AG04450 (cell line): ENCODE data around the gene MUC20. TPM values are rescaled to one million over a fixed set of nuclear protein-coding genes. Genes with fewer than 3 reads are reported as not detected.
"Not testable (repeated sequence)": the region's sequence is repeated elsewhere in the genome, so short reads cannot be mapped to it uniquely, and the experiment has no call there.

Experiments used
- CTCF ChIA-PET: fragments of 300-600, 350-600 bp; formaldehyde crosslinking; extraction: SDS; loops from one replicate; lab custom pipeline; 2022; ENCODE audit warnings: antibody characterized with exemption, inconsistent platforms; lab: Charles Lee
- POLR2A ChIA-PET: fragments of 350-600 bp; formaldehyde crosslinking; extraction: SDS; loops from one replicate; lab custom pipeline; 2021; ENCODE audit warnings: antibody characterized with exemption, inconsistent platforms; lab: Yijun Ruan, JAX
- DNase-seq: peaks from one replicate; pipeline ENCODE4 v3.0.0-alpha.2; 2011; ENCODE audit warnings: low read depth, low spot score
- H3K27ac ChIP-seq: one replicate; pipeline ENCODE4 v1.5.1; 2012; ENCODE audit warnings: low read depth, low read length, control low read depth
- H3K27me3 ChIP-seq: one replicate; pipeline ENCODE4 v1.6.0; 2012; ENCODE audit warnings: low read length; ENCODE audit not compliant: control insufficient read depth, insufficient read depth
- H3K4me3 ChIP-seq: 2 replicates; pipeline ENCODE4 v1.5.1; 2011; ENCODE audit warnings: mild to moderate bottlenecking, low read depth, low read length, control low read depth
- H3K9me3 ChIP-seq: 2 replicates; pipeline ENCODE4 v1.5.1; 2012; ENCODE audit warnings: low read length; ENCODE audit not compliant: control insufficient read depth, insufficient read depth
- CTCF ChIP-seq: IDR thresholded peaks from 2 replicates; pipeline ENCODE4 v1.5.1; 2011; ENCODE audit warnings: low read depth, low read length, control low read depth, inconsistent platforms
- polyA plus RNA-seq: library from polyadenylated mRNA; depleted of rRNA; stranded (reverse); fragments of >200 nt; gene quantifications from 2 replicates; pipeline ENCODE4 v1.2.3, GENCODE V29; 2011

The MUC20 gene
- polyA plus RNA-seq, 1 experiment = 0.19 TPM

- peaks cover 3% of the 10 kb centered on the region; the same call in 1 of the 2 replicates for H3K9me3 ChIP-seq
- H3K27ac ChIP-seq = no peak overlapping the region
- TF ChIP-seq CTCF = no peak
- ChIA-PET CTCF (no interaction called here), POLR2A (no interaction called here)
- DNase-seq = no peak
- peaks cover 12% of the 10 kb centered on the region for H3K27me3 ChIP-seq
- H3K4me3 ChIP-seq = no peak overlapping the region
Measured at GRCh38 chr3:195708061-195708460, 12.7 kb upstream of the MUC20 start.

- Histone ChIP-seq H3K4me3 (no peak overlapping the region), H3K9me3 (peaks cover 3% of the 10 kb centered on the region; the same call in 1 of the 2 replicates), H3K27me3 (peaks cover 12% of the 10 kb centered on the region), H3K27ac (no peak overlapping the region)
- ChIA-PET POLR2A (no interaction called here), CTCF (no interaction called here)
- no peak for TF ChIP-seq CTCF
- no peak for DNase-seq
Measured at GRCh38 chr3:195708626-195709481, 11.9 kb upstream of the MUC20 start.

- ChIA-PET POLR2A (no interaction called here), CTCF (no interaction called here)
- Histone ChIP-seq H3K9me3 (peaks cover 3% of the 10 kb centered on the region; the same call in 1 of the 2 replicates), H3K27me3 (peaks cover 12% of the 10 kb centered on the region), H3K27ac (no peak overlapping the region), H3K4me3 (no peak overlapping the region)
- DNase-seq = no peak
- no peak for TF ChIP-seq CTCF
Measured at GRCh38 chr3:195709676-195710085, 11.1 kb upstream of the MUC20 start.

- H3K9me3 ChIP-seq, POLR2A ChIA-PET, CTCF ChIA-PET, H3K4me3 ChIP-seq, H3K27me3 ChIP-seq, DNase-seq, H3K27ac ChIP-seq: not testable (repeated sequence)
Measured at GRCh38 chr3:195710126-195710905, 10.5 kb upstream of the MUC20 start.

GRCh38 chr3:195711091-195711812 is 9.5 kb upstream of the MUC20 start:
- CTCF ChIA-PET, POLR2A ChIA-PET: not testable (repeated sequence)

More at GRCh38 chr3:195711091-195711812, 9.5 kb upstream of the MUC20 start:
- H3K27ac ChIP-seq, H3K4me3 ChIP-seq, H3K9me3 ChIP-seq, DNase-seq, H3K27me3 ChIP-seq: not testable (repeated sequence)
